Measurements from ENCODE around the gene NBAS. TPM values are rescaled to one million over a fixed set of nuclear protein-coding genes. Genes with fewer than 3 reads are reported as not detected.

NBAS gene
- total RNA-seq, 2 experiments from 2014 or later: 24.3 to 25.5 TPM

GRCh38 chr2:15555760-15556193 is 5.4 kb downstream of the NBAS start:
- H3K9me3 ChIP-seq (ENCODE audit: control insufficient read depth in 1 of 2, insufficient read depth in 1 of 2, low read length in 2 of 2): no peaks in the 10 kb centered on the region
- peaks cover 10% of the 10 kb centered on the region for H3K4me1 ChIP-seq (ENCODE audit: insufficient read depth, low read length)
- Mint-ChIP-seq H3K36me3 (ENCODE audit: low read depth) (peaks cover 59% of the 10 kb centered on the region), H3K4me3 (no peak overlapping the region), H3K9me3 (no peaks in the 10 kb centered on the region), H3K27me3 (no peaks in the 10 kb centered on the region), H3K27ac (no peak overlapping the region), H3K4me1 (ENCODE audit: low read depth) (peaks cover 25% of the 10 kb centered on the region)
- H3K27me3 ChIP-seq (ENCODE audit: control insufficient read depth in 1 of 2, insufficient read depth in 2 of 2, low read length in 2 of 2): no peaks in the 10 kb centered on the region
- ATAC-seq (ENCODE audit: poor library complexity) (no peak), DNase-seq (no peak)
- ChIA-PET CTCF (interaction anchor here (1.6 kb wide), 1 partner anchor 20 kb away, joined by 3 read pairs; no protein-coding TSS in a partner anchor), POLR2A (no interaction called here)
- no peak for TF ChIP-seq CTCF (IDR thresholded peaks at IDR 0.05)
- H3K36me3 ChIP-seq (ENCODE audit: insufficient read depth, low read length): peaks cover 40% of the 10 kb centered on the region
- H3K4me3 ChIP-seq (ENCODE audit: low read length): no peak overlapping the region
- no peak overlapping the region for H3K27ac ChIP-seq (ENCODE audit: low read depth in 1 of 2, low read length in 2 of 2)
- intact Hi-C loops (cut with DNase I, micrococcal nuclease): no loop called here

- ChIA-PET CTCF (interaction anchor here (3.0 kb wide), 1 partner anchor 23 kb away, joined by 8 read pairs; no protein-coding TSS in a partner anchor), POLR2A (no interaction called here)
- Mint-ChIP-seq H3K4me1 (ENCODE audit: low read depth) (peaks cover 16% of the 10 kb centered on the region), H3K27me3 (no peaks in the 10 kb centered on the region), H3K4me3 (no peak overlapping the region), H3K9me3 (no peaks in the 10 kb centered on the region), H3K27ac (no peak overlapping the region), H3K36me3 (ENCODE audit: low read depth) (peaks cover 55% of the 10 kb centered on the region)
- intact Hi-C loops (cut with DNase I, micrococcal nuclease): no loop called here
- ATAC-seq (ENCODE audit: poor library complexity): no peak
- no peaks in the 10 kb centered on the region for H3K27me3 ChIP-seq (ENCODE audit: control insufficient read depth in 1 of 2, insufficient read depth in 2 of 2, low read length in 2 of 2)
- TF ChIP-seq CTCF (IDR thresholded peaks at IDR 0.05): no peak
- H3K9me3 ChIP-seq (ENCODE audit: control insufficient read depth in 1 of 2, insufficient read depth in 1 of 2, low read length in 2 of 2): no peaks in the 10 kb centered on the region
- no peak overlapping the region for H3K4me3 ChIP-seq (ENCODE audit: low read length)
- H3K27ac ChIP-seq (ENCODE audit: low read depth in 1 of 2, low read length in 2 of 2): no peak overlapping the region
- no peak for DNase-seq
- H3K36me3 ChIP-seq (ENCODE audit: insufficient read depth, low read length): peaks cover 40% of the 10 kb centered on the region
- H3K4me1 ChIP-seq (ENCODE audit: insufficient read depth, low read length): peaks cover 3% of the 10 kb centered on the region
Observed at GRCh38 chr2:15554525-15555218, 6.5 kb downstream of the NBAS start.

GRCh38 chr2:15553951-15554350 is 7.2 kb downstream of the NBAS start:
- no peak overlapping the region for H3K27ac Mint-ChIP-seq
- no peak overlapping the region for H3K4me3 Mint-ChIP-seq
- ChIA-PET POLR2A (no interaction called here), CTCF (interaction anchor here (3.0 kb wide), 1 partner anchor 23 kb away, joined by 8 read pairs; no protein-coding TSS in a partner anchor)
- Histone ChIP-seq H3K27ac (ENCODE audit: low read depth in 1 of 2, low read length in 2 of 2) (no peak overlapping the region), H3K36me3 (ENCODE audit: insufficient read depth, low read length) (peaks cover 43% of the 10 kb centered on the region), H3K4me1 (ENCODE audit: insufficient read depth, low read length) (peaks cover 3% of the 10 kb centered on the region), H3K4me3 (ENCODE audit: low read length) (no peak overlapping the region), H3K9me3 (ENCODE audit: control insufficient read depth in 1 of 2, insufficient read depth in 1 of 2, low read length in 2 of 2) (no peaks in the 10 kb centered on the region), H3K27me3 (ENCODE audit: control insufficient read depth in 1 of 2, insufficient read depth in 2 of 2, low read length in 2 of 2) (no peaks in the 10 kb centered on the region)
- peaks cover 9% of the 10 kb centered on the region for H3K4me1 Mint-ChIP-seq (ENCODE audit: low read depth)
- H3K36me3 Mint-ChIP-seq (ENCODE audit: low read depth): peaks cover 60% of the 10 kb centered on the region
- intact Hi-C loops (cut with DNase I, micrococcal nuclease): no loop called here
- H3K9me3 Mint-ChIP-seq: no peaks in the 10 kb centered on the region
- no peak for DNase-seq
- TF ChIP-seq CTCF (IDR thresholded peaks at IDR 0.05): no peak
- no peaks in the 10 kb centered on the region for H3K27me3 Mint-ChIP-seq
- ATAC-seq (ENCODE audit: poor library complexity): no peak

Data from CD4-positive, alpha-beta T cell (primary cell).